Natural killer cell (primary cell): ENCODE data around the gene P2RX7. TPM values are rescaled to one million over a fixed set of nuclear protein-coding genes. Genes with fewer than 3 reads are reported as not detected.
A peak's percentile ranks its signal among the peaks of the same experiment; 100 is the strongest.

ENCODE experiments used
- ATAC-seq, 3 donors: fragments of 150-1000 bp in 2 of 3; fragments of 200-7000 bp in 1 of 3; cut with Tn5 transposase; 1 replicate in 1 of 3; 2 replicates in 2 of 3; pipeline ENCODE4 v1.10.0; 2021; ENCODE audit warnings: mild to moderate bottlenecking in 2 of 3, moderate library complexity in 2 of 3
- DNase-seq, 2 donors: peaks; one replicate each; pipeline versions ENCODE4 v3.0.0 to v3.0.0-alpha.2; 2013 to 2021; ENCODE audit warnings: mixed read lengths in 1 of 2
- H3K27ac ChIP-seq: one replicate; pipeline ENCODE4 v1.5.1; 2013; ENCODE audit warnings: mild to moderate bottlenecking, low read length
- H3K27me3 ChIP-seq: one replicate; pipeline ENCODE4 v1.6.1; 2013; ENCODE audit warnings: low read length; ENCODE audit not compliant: control insufficient read depth, insufficient read depth
- H3K36me3 ChIP-seq: one replicate; pipeline ENCODE4 v1.6.1; 2013; ENCODE audit warnings: low read length; ENCODE audit not compliant: control insufficient read depth, insufficient read depth
- H3K4me1 ChIP-seq: one replicate; pipeline ENCODE4 v1.6.1; 2013; ENCODE audit warnings: low read length; ENCODE audit not compliant: control insufficient read depth, insufficient read depth
- H3K4me3 ChIP-seq: one replicate; pipeline ENCODE4 v1.5.1; 2013; ENCODE audit warnings: low read length
- H3K9me3 ChIP-seq: one replicate; pipeline ENCODE4 v1.6.1; 2013; ENCODE audit warnings: low read length; ENCODE audit not compliant: control insufficient read depth, insufficient read depth
- H3K27ac Mint-ChIP-seq, 2 donors: one replicate each; pipeline ENCODE4 v1.8.0; 2022; ENCODE audit warnings: mild to moderate bottlenecking in 2 of 2, mixed read lengths in 2 of 2, moderate library complexity in 1 of 2
- H3K27me3 Mint-ChIP-seq, 2 donors: one replicate each; pipeline ENCODE4 v1.8.0; 2022; ENCODE audit warnings: low read depth in 2 of 2, mixed read lengths in 2 of 2
- H3K36me3 Mint-ChIP-seq: one replicate; pipeline ENCODE4 v1.8.0; 2022; ENCODE audit warnings: mixed read lengths
- H3K4me1 Mint-ChIP-seq, 2 donors: one replicate each; pipeline ENCODE4 v1.8.0; 2022; ENCODE audit warnings: mixed read lengths in 2 of 2
- H3K4me3 Mint-ChIP-seq: one replicate; pipeline ENCODE4 v1.8.0; 2022; ENCODE audit warnings: mild to moderate bottlenecking, moderate library complexity, mixed read lengths
- H3K9me3 Mint-ChIP-seq, 2 donors: one replicate each; pipeline ENCODE4 v1.8.0; 2022; ENCODE audit warnings: mixed read lengths in 2 of 2
- WGBS: methylation state at CpG from one replicate; pipeline ENCODE4 v1.1.7; 2013; ENCODE audit warnings: missing lambda C conversion rate; ENCODE audit not compliant: insufficient coverage; 5-methylcytosine and 5-hydroxymethylcytosine counted together
- intact Hi-C: fragments of 100-400 bp; cut with micrococcal nuclease; formaldehyde crosslinking; loops from one replicate; pipeline ENCODE4 v1.14.2; 2022
- total RNA-seq, 4 donors: library from RNA; stranded (reverse); fragments of 120-200 nt in 1 of 4; gene quantifications; one replicate each; pipeline versions ENCODE4 v1.2.3 to v1.2.4, GENCODE V29; 2013 to 2022
- TF ChIP-seq, protein P1 (sequence below): fragments of 200-600 bp; IDR thresholded peaks from one replicate; pipeline ENCODE4 v1.8.0; 2022; ENCODE audit warnings: antibody characterized with exemption

Gene P2RX7
- total RNA-seq, 3 donors from 2014 or later (not counting 1 experiment from before 2014, with no cell fraction given): 14.1 to 22.9 (median 16.7) TPM

DNA sequence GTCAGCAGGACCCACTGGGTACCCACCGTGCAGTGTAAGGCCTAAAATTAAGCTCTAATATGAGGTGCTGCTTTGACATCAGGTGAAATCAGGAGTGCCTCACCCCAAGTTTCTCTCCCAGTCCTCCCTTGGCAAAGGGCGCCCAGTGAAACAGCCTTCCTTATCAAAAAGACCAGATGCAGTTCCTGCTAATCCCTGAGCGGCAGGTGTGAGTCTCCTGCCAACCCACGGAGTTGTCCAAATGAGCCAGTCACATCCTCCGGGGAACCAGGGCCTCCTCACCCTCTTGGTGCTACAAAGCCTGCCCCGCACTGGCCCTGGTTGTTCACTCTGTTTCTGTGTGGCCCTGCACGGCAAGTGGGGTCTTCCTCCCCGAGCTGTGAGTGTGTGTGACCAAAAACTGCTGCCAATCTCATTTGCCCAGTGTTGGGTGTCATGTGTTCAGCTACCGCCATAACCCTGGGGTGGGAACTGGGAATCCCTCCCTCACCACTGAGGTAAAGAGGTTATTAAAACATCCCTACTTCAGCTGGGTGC is 57.0 kb downstream of the P2RX7 start:
- intact Hi-C loops: no loop called here
- H3K4me3 ChIP-seq: no peak overlapping the region
- Mint-ChIP-seq H3K9me3 (no peaks in the 10 kb centered on the region), H3K4me3 (no peak overlapping the region), H3K27ac (no peak overlapping the region), H3K27me3 (no peaks in the 10 kb centered on the region), H3K36me3 (no peaks in the 10 kb centered on the region), H3K4me1 (no peaks in the 10 kb centered on the region)
- no peaks in the 10 kb centered on the region for H3K4me1 ChIP-seq
- WGBS: 84% methylated on average over 9 of the region's 9 CpGs
- TF ChIP-seq, protein P1, sequence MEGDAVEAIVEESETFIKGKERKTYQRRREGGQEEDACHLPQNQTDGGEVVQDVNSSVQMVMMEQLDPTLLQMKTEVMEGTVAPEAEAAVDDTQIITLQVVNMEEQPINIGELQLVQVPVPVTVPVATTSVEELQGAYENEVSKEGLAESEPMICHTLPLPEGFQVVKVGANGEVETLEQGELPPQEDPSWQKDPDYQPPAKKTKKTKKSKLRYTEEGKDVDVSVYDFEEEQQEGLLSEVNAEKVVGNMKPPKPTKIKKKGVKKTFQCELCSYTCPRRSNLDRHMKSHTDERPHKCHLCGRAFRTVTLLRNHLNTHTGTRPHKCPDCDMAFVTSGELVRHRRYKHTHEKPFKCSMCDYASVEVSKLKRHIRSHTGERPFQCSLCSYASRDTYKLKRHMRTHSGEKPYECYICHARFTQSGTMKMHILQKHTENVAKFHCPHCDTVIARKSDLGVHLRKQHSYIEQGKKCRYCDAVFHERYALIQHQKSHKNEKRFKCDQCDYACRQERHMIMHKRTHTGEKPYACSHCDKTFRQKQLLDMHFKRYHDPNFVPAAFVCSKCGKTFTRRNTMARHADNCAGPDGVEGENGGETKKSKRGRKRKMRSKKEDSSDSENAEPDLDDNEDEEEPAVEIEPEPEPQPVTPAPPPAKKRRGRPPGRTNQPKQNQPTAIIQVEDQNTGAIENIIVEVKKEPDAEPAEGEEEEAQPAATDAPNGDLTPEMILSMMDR: no peak
- DNase-seq (no peak), ATAC-seq (no peak)
- no peak overlapping the region for H3K27ac ChIP-seq
- no peaks in the 10 kb centered on the region for H3K27me3 ChIP-seq
- H3K36me3 ChIP-seq: peaks cover 2% of the 10 kb centered on the region
- no peaks in the 10 kb centered on the region for H3K9me3 ChIP-seq

DNA sequence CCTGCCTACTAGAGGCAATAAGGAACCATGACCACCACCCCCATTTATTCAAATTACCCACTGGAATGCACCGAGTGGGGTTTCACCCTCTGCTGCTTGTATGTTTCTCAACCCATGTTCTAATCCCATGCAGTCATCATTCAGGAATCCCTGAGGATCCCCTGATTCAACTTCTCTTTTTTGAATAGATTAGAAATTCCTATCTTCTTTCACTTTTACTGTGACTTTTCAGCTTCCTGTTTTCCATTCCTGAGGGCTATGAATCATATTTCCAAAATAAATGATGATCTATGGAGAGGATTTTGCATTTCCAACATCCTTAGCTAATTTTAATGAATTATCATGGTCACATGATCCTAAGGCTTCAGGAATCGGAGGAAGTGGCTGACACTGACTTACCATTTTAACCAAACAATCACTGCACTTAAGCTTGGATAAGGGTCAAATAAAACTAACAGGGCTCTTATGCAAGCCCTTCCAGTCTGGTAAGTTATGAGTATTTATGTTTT is 57.9 kb downstream of the P2RX7 start:
- Histone ChIP-seq H3K27me3 (no peaks in the 10 kb centered on the region), H3K36me3 (no peaks in the 10 kb centered on the region), H3K4me3 (no peak overlapping the region), H3K9me3 (no peaks in the 10 kb centered on the region), H3K4me1 (no peaks in the 10 kb centered on the region), H3K27ac (no peak overlapping the region)
- Mint-ChIP-seq H3K9me3 (no peaks in the 10 kb centered on the region), H3K36me3 (no peaks in the 10 kb centered on the region), H3K4me1 (no peaks in the 10 kb centered on the region), H3K4me3 (no peak overlapping the region), H3K27me3 (no peaks in the 10 kb centered on the region), H3K27ac (no peak overlapping the region)
- ATAC-seq (no peak), DNase-seq (peak in 1 of 2 donors; percentile 8)
- intact Hi-C loops: no loop called here
- TF ChIP-seq, protein P1: no peak
- 75% methylated on average over 2 of the region's 2 CpGs for WGBS

DNA sequence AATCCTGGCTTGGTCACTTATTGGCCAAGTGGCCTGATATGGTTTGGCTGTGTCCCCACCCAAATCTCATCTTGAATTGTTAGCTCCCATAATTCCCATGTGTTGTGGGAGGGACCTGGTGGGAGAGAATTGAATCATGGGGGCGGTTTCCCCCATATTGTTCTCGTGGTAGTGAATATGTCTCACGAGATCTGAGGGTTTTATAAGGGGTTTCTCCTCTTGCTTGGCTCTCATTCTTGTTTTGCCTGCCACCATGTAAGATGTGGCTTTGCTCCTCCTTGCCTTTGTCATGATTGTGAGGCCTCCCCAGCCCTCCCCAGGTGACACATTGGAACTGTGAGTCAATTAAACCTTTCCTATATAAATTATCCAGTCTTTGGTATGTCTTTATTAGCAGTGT is 58.5 kb downstream of the P2RX7 start:
- ATAC-seq (no peak), DNase-seq (no peak)
- no peaks in the 10 kb centered on the region for H3K27me3 ChIP-seq
- no peaks in the 10 kb centered on the region for H3K9me3 ChIP-seq
- no peak overlapping the region for H3K4me3 Mint-ChIP-seq
- H3K27ac Mint-ChIP-seq: no peak overlapping the region
- no peak overlapping the region for H3K4me3 ChIP-seq
- 85% methylated on average over 3 of the region's 3 CpGs for WGBS
- no peaks in the 10 kb centered on the region for H3K9me3 Mint-ChIP-seq
- intact Hi-C loops: no loop called here
- no peaks in the 10 kb centered on the region for H3K36me3 Mint-ChIP-seq
- H3K36me3 ChIP-seq: no peaks in the 10 kb centered on the region
- no peak overlapping the region for H3K27ac ChIP-seq
- H3K4me1 ChIP-seq: no peaks in the 10 kb centered on the region
- TF ChIP-seq, protein P1: no peak
- H3K4me1 Mint-ChIP-seq: no peaks in the 10 kb centered on the region
- no peaks in the 10 kb centered on the region for H3K27me3 Mint-ChIP-seq

DNA sequence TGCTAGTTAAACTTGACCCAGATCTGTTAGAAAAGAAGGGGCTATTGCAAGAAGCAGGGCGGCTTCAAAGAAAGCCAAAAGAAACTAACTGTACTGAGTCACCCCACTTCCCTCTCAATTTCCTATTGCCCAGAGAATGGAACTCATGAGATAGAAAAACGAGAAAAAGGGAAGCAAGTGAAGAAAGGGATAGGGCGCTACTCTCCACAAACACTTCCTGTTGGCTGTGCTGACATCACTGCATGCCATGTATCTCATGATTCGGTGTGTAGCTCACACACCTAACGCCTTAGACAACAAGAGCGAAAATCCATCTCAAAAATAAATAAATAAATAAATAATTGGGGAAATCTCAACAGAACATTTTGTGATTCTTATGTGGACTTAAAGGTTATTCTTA is 64.2 kb downstream of the P2RX7 start:
- no peak overlapping the region for H3K4me3 Mint-ChIP-seq
- H3K27me3 Mint-ChIP-seq: peaks cover 0 to 2% of the 10 kb centered on the region in 2 donors
- H3K27ac Mint-ChIP-seq: peak overlapping the region in 1 of 2 donors; percentile 75
- Histone ChIP-seq H3K4me1 (peaks cover 5% of the 10 kb centered on the region), H3K27me3 (no peaks in the 10 kb centered on the region), H3K27ac (no peak overlapping the region), H3K9me3 (no peaks in the 10 kb centered on the region), H3K4me3 (no peak overlapping the region), H3K36me3 (no peaks in the 10 kb centered on the region)
- peak; percentile 66 to 78 (median 74) for ATAC-seq
- TF ChIP-seq, protein P1: no peak
- no peaks in the 10 kb centered on the region for H3K36me3 Mint-ChIP-seq
- no peaks in the 10 kb centered on the region for H3K9me3 Mint-ChIP-seq
- peak in 1 of 2 donors; percentile 48 for DNase-seq
- intact Hi-C loops: no loop called here
- WGBS: 10% methylated on average over 3 of the region's 6 CpGs
- H3K4me1 Mint-ChIP-seq: peaks cover 0 to 5% of the 10 kb centered on the region in 2 donors
